Uterus (tissue), 2 donors: ENCODE results near the gene S100A3.

Experiments used
- POLR2A ChIP-seq, 2 donors: fragments of 450-650 bp; IDR thresholded peaks; one replicate each; pipeline ENCODE4 v1.6.1; 2016; ENCODE audit warnings: antibody characterized with exemption in 2 of 2, mild to moderate bottlenecking in 1 of 2, moderate library complexity in 1 of 2
- TF ChIP-seq, protein P1 (sequence below), 4 experiments: fragments of 200-600 bp in 2 of 4; fragments of 450-650 bp in 2 of 4; sonication (generic) in 2 of 4; IDR thresholded peaks; one replicate each; pipeline ENCODE4 v1.5.1; 2016 to 2019; ENCODE audit warnings: antibody characterized with exemption in 4 of 4, mild to moderate bottlenecking in 2 of 4, moderate library complexity in 1 of 4

DNA sequence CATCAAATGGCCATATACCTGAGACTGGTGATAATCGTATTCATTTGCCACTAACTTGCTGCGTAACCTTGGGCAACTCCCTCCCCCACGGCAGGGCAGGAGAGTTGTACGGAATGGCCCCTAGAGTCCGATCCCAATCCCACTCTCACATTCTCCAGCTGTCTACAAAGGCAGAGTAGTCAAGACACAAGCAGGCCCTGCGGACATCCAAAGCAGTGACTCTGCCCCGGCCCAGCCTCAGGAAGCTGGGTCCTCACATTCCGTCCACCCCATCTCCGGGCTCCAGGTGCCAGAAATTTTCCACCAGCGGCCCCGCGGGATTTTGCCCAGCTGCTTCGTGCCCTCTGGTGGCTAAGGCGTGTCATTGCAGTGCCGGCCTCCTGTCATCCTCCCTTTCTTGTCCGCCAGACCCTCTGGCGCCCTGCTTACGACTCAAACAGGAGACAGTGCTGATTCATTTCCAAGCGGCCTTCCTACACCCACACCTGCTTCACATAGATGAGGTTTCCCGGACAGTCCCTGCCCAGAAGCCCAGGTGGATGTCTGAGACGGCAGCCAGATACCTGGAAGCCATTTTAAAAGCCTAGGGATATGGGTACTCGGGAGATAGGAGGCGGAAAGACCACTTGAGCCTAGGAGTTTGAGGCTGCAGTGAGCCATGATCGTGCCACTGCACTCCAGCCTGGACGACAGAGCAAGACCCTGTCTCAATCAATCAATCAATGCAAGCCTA, 19.5 kb upstream of the S100A3 start:
- peak in 1 of 2 donors; percentile 37 for TF ChIP-seq POLR2A (IDR thresholded peaks at IDR 0.05)
- TF ChIP-seq, protein P1, sequence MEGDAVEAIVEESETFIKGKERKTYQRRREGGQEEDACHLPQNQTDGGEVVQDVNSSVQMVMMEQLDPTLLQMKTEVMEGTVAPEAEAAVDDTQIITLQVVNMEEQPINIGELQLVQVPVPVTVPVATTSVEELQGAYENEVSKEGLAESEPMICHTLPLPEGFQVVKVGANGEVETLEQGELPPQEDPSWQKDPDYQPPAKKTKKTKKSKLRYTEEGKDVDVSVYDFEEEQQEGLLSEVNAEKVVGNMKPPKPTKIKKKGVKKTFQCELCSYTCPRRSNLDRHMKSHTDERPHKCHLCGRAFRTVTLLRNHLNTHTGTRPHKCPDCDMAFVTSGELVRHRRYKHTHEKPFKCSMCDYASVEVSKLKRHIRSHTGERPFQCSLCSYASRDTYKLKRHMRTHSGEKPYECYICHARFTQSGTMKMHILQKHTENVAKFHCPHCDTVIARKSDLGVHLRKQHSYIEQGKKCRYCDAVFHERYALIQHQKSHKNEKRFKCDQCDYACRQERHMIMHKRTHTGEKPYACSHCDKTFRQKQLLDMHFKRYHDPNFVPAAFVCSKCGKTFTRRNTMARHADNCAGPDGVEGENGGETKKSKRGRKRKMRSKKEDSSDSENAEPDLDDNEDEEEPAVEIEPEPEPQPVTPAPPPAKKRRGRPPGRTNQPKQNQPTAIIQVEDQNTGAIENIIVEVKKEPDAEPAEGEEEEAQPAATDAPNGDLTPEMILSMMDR (IDR thresholded peaks at IDR 0.05): peak; percentile 99 to 100 (median 99)
